Peyer's patch (tissue), 4 donors: ENCODE results near the gene FANCE.

Source experiments
- CTCF ChIP-seq, 6 experiments: fragments of 450-650 bp in 4 of 6; fragments of 200-600 bp in 2 of 6; sonication (generic) in 1 of 6; IDR thresholded peaks; one replicate each; pipeline ENCODE4 v1.5.1; 2017 to 2019; ENCODE audit warnings: antibody characterized with exemption in 6 of 6, mild to moderate bottlenecking in 3 of 6, moderate library complexity in 1 of 6
- POLR2A ChIP-seq, 2 donors: fragments of 450-650 bp; IDR thresholded peaks; one replicate each; pipeline ENCODE4 v1.5.1; 2017; ENCODE audit warnings: antibody characterized with exemption in 2 of 2, mild to moderate bottlenecking in 2 of 2, moderate library complexity in 2 of 2

GRCh38 chr6:35432291-35432690 lies 19.8 kb upstream of the FANCE start:
- TF ChIP-seq CTCF (IDR thresholded peaks at IDR 0.05) (no peak), POLR2A (IDR thresholded peaks at IDR 0.05) (no peak)
